HG03135 (cell line): ENCODE data around the gene CALM3.
"Not testable (repeated sequence)": the region's sequence is repeated elsewhere in the genome, so short reads cannot be mapped to it uniquely, and the experiment has no call there.

ENCODE experiments used
- ATAC-seq: cut with Tn5 transposase; IDR thresholded peaks from one replicate; pipeline ENCODE4 v1.9.1; 2021; ENCODE audit warnings: mild to moderate bottlenecking, moderate library complexity; ENCODE audit not compliant: unreplicated experiment

CALM3 gene

DNA sequence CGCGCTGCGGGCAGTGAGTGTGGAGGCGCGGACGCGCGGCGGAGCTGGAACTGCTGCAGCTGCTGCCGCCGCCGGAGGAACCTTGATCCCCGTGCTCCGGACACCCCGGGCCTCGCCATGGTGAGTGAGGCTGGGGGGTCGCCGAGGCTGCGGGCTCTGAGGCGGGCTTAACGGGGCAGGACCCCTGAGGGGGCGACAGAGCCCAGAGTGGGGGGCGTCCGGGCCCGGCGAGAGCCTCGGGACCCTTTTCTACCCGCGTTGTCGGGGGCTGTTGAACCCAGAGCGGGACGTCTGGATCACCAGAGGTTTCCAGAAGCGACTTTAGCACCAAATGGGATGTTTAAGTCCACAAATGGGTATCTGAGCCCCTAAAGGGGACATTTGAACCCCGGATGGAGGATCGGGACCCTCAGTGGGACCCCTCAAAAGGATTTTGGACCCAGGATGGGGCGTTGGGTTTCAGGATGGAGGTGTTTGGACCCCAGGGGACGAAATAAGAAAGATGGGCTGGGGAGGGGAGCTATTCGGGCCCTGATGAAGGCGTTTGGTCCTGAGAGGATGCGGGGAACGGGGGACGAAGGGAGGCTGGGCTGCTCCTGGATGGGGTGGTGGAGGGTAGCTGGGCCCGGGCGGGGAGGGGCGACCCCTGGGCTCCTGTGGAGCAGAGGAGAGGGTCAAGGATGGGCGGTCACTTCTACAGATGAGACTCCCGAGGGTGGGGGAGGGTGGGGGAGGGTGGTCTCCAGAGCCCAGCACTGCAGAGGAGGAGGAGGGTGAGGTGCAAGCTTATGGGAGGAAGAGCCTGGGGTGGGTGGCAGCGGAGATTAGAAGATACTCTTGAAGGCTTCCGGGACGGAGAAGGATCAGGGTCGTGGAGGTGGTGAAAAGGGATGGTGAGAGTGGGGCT is at the start of gene CALM3:
CALM3 (plus strand) TSS at position 13 of the 907 bp plus-strand sequence; CDS start at position 118, 105 bp downstream.
- no peak for ATAC-seq

GRCh38 chr19:46552891-46553290 is 48.2 kb upstream of the CALM3 start:
- ATAC-seq: no peak

GRCh38 chr19:46554161-46554560 is 47.0 kb upstream of the CALM3 start:
- ATAC-seq: no peak

GRCh38 chr19:46555628-46556280 is 45.4 kb upstream of the CALM3 start:
- ATAC-seq: no peak

- ATAC-seq: not testable (repeated sequence)
These were observed 44.7 kb upstream of the CALM3 start for GRCh38 chr19:46556471-46556870.

GRCh38 chr19:46559203-46559602 is 41.9 kb upstream of the CALM3 start:
- ATAC-seq: no peak

DNA sequence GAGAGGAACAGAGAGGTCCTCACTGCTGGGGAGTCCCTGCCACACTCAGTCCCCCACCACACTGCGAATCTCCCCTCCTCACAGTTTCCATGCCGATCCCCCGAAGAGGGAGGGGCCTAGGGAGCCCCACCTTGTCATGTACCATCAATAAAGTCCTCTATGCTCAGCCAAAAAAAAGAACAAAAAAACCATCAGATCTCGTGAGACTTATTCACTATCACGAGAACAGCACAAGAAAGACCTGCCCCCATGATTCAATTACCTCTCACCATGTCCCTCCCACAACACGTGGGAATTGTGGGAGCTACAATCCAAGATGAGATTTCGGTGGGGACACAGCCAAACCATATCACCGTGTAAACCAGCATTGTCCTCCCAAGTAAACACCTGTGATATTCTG is 41.5 kb upstream of the CALM3 start:
- not testable (repeated sequence) for ATAC-seq

- no peak for ATAC-seq
These were observed 36.4 kb upstream of the CALM3 start for GRCh38 chr19:46564701-46565100.

- ATAC-seq: no peak
These were observed 29.6 kb upstream of the CALM3 start for GRCh38 chr19:46571495-46571894.

- no peak for ATAC-seq
These were observed 27.2 kb upstream of the CALM3 start for GRCh38 chr19:46573679-46574498.

- no peak for ATAC-seq
These were observed 26.6 kb upstream of the CALM3 start for GRCh38 chr19:46574533-46574932.

- ATAC-seq: no peak
These were observed 22.7 kb upstream of the CALM3 start for GRCh38 chr19:46578450-46578849.

- ATAC-seq: no peak
These were observed 21.7 kb upstream of the CALM3 start for GRCh38 chr19:46579361-46579879.

GRCh38 chr19:46580247-46580646 is 20.9 kb upstream of the CALM3 start:
- no peak for ATAC-seq

DNA sequence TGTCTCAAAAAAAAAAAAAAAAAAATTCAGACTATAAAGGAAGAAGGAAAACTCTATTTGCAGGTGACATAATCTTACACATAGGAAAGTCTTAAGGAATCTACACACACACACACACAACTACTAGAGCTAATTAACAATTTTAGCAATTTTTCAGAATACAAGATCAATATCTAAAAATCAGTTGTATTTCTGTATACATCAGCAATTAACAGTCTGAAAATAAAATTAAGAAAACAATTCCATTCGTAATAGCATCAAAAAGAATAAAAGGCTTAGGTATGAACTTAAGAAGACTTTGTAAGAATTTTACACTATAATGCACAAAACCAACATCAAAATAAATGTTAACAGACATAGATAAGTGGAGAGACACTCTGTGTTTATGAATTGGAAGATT is 15.6 kb upstream of the CALM3 start:
- no peak for ATAC-seq

GRCh38 chr19:46586294-46586693 is 14.8 kb upstream of the CALM3 start:
- ATAC-seq: no peak

DNA sequence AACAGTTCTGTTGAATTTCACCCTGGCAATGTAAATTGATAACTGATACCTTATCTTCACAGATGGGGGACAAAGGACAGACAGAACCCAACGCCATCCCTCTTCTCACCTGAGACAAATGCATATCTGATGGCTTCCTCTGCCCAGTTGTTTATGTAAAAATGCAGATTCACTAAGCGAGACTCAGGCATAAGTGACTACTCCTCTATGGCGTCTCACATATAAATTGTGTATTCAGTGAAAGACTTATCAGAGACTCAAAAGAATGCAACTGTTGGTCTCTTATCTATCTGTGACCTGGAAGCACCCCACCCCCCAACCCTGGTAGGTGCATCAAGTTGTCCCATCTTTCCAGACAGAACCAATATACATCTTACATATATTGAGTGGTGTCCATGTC is 13.3 kb upstream of the CALM3 start:
- no peak for ATAC-seq

- no peak for ATAC-seq
These were observed 9.9 kb upstream of the CALM3 start for GRCh38 chr19:46591254-46591653.

- no peak for ATAC-seq
These were observed 9.3 kb upstream of the CALM3 start for GRCh38 chr19:46591870-46592269.

GRCh38 chr19:46596008-46596407 is 5.1 kb upstream of the CALM3 start:
- ATAC-seq: no peak

GRCh38 chr19:46598372-46598917 is 2.7 kb upstream of the CALM3 start:
- ATAC-seq: no peak
